NCI-H510A treated with DMSO at 0.1 percent for 48 hours (cell line): Measurements from ENCODE around the gene DEGS2.

Source experiments
- DNase-seq: peaks from one replicate; lab custom pipeline; 2025; lab: John Stamatoyannopoulos, UW

DEGS2 gene

DNA sequence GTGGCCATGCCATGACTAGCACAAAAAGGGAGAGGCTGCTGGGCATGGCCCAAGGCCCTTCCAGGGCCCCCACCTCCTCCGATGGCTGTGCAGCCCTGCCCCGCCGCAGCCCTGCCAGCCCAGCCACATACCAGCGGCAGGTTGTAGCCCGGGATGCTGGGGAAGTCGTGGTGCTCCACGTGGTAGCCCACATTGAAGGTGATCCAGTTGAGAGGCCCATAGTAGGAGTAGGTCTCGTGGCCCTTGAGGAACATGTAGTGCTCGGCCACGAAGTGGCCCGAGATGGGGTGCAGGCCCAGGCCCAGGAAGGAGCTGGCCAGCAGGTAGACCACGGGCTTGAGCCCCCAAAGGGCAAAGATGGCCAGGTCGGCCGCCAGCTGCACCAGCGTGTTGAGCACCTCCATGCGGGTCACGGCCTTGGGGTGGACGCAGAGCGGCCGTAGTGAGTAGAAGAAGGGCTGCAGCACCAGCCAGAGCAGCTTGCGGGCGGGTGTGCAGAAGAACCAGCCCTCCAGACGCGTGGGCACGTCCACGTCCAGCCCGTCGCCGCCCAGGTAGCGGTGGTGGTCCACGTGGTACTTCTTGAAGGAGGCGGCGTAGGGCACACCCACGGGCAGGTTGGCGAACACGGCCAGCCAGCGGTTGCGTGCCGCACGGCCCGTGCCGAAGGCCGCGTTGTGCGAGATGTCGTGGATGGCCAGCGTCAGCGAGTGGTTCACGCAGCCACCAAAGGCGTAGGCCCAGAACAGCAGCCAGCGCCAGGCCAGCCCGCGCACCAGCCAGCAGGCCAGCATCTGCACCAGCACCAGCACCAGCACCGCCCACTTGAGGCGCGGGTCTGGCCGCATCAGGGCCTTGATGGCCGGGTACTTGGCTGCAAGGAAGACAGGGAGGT, 10.4 kb downstream of the DEGS2 start:
- DNase-seq: no peak

DNA sequence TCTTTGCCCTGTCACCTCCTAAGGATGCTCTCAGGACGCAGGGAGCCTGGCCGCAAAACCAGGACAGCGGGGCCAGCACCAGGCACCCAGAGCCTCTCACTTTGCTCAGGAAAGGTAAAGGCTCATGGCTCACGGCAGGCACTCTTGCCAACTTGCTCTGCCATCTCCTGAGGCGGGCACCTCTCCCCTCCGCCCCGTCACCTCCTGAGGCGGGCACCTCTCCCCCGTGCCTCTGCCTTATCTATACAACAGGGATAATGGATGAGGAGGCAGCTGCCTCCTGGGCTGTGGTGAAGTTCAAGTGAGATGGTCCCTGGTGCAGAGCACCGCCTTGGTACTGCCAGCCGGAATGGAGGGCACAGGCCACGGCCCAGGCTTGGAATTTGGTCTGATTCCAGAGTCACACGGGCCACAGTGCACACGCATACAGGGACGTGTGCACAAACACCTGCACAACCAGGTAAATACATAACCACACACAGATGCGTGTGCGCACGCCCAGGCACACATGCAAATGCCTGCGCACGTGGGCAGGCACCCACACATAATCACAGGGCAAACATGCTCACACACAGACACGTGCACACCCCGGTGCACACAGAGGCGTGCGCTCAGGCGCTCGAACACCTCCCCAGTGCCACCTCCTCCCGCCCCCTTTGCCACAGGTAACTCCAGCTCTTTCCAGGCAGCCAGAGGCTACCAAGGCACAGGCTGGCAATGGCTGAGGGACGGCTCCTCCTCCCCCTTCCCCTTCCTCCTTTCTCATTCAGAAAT, 11.6 kb downstream of the DEGS2 start:
- DNase-seq: no peak

- peak; percentile 15 for DNase-seq
Measured at GRCh38 chr14:100147181-100147631, 12.2 kb downstream of the DEGS2 start.

DNA sequence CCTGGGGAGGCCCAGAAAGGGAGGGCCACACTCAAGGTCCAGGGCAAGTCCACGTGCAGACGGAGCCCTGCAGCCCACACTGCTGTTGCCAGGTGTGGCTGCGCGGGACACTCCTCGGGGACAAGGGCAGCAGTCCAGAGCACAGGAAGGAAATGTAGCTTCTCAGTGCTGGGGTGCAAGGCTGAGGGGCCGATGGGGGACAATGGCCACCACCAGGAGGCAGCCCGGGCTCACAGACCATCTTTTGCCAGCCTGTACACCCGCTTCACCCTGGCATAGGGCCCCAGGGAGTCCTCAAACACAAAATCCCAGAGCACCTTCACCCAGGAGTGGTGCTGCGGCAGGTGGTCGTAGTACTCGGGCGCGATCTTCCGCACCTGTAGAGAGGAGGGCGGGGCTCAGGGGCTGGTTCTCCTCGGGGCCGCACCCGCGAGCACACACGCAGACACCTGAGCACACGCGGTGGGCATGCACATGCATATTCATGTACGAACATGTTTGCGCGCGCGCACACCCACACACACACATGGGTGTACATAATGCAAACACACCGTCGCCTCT, 12.8 kb downstream of the DEGS2 start:
- no peak for DNase-seq

DNA sequence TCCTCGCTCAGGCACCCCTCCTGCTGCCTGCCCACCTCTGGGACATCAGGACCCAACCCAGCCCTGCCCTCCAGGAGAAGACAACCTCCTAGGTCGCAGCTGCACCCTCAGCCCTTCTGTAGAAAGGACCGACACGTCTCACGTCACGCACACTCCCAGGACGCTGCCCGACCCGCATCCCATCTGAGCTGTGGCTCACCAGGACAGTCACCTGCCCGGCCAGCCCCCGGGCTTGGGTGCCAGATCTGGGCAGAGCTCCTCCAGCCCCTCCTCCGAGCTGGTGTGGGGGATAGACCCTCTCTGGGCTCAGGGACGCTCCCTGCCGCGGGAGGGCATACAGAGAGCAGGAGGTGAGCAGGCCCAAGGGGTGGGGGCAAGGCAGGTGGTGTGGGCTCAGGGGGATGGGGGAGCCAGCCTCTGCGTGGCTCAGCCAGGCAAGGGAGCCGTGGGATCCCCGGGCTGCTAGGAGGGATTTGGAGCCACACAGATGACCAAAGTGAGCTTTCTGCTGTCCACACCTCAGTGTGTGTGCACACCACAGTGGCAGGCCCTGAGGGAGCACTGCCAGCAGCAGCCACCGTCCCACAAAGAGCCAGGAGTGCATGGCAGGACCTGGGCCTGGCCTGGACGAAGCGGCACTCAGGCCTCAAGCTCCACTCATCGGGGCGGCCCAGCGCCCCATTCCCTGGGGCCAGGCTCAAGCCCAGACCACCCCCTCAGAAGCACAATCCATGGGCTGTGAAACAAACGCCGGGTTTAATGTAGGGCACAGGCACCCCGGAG, 13.6 kb downstream of the DEGS2 start:
- DNase-seq: no peak

- no peak for DNase-seq
Measured at GRCh38 chr14:100144996-100145646, 14.3 kb downstream of the DEGS2 start.

- no peak for DNase-seq
Measured at GRCh38 chr14:100144645-100144995, 14.8 kb downstream of the DEGS2 start.

GRCh38 chr14:100143934-100144333, 15.5 kb downstream of the DEGS2 start:
- no peak for DNase-seq

GRCh38 chr14:100143523-100143922, 15.9 kb downstream of the DEGS2 start:
- no peak for DNase-seq

DNA sequence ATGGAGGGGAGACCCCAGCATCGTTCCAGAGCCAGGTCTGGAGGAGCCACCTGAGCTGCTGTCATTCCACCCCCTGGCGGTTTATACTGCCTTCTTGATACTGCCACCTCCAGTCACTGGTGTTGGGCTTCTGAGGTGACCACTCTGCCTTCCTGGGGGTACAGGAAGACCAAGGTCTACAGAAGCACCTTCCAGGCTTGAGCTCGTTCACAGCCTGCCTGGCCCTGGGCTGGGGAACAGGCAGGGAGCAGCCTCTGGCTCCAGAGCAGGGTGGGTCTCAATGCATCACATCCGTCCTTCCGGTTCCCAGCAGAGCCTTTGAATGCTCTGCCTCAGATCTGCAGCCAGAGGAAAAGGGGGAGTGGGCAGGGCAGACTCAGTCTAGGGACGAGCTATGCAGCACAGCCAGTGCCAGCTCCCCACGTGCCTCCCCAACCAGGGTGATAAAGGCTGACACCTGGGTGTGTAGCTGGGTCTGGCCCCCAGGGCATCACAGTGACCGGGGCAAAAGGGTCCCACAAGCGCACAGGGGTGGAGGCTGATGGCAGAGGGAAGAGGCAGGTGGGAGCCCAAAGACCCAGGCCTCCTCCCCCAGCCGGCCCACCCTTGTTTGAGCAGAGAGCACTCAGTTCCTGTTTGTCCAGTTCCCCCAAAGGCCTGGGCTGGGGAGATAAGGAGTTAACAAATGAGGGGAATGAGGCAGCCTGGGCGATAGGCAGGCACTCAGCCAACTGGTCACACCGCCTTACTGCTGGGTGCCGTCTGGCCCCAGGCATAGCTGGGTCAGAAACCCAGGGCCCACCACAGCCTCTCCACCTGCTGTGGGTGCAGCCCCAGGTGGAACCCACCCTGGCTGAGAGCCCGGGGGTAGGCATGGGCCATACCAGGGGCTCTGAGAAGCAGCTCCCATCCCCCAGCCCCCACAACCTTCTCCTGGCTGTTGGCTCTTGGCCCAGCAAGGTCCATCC, 17.1 kb downstream of the DEGS2 start:
- no peak for DNase-seq

DNA sequence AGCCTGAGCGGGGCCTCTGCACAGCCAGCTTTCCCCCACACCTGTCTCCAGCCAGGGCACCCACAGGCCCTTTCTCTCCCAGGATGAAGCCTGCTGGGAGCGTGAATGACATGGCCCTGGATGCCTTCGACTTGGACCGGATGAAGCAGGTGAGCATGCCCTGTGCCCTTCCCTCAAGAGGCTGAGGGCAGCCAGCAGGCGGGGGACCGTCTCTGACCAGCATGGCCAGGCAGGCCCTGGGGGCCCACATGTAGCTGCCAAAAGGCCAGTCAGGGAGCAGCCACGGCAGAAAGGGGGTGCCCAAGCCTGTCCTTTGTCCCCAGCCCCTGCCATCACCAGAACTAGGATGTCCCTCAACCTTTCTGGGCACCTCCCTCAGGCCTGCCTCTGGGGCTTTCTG, 18.3 kb downstream of the DEGS2 start:
- DNase-seq: no peak

DNA sequence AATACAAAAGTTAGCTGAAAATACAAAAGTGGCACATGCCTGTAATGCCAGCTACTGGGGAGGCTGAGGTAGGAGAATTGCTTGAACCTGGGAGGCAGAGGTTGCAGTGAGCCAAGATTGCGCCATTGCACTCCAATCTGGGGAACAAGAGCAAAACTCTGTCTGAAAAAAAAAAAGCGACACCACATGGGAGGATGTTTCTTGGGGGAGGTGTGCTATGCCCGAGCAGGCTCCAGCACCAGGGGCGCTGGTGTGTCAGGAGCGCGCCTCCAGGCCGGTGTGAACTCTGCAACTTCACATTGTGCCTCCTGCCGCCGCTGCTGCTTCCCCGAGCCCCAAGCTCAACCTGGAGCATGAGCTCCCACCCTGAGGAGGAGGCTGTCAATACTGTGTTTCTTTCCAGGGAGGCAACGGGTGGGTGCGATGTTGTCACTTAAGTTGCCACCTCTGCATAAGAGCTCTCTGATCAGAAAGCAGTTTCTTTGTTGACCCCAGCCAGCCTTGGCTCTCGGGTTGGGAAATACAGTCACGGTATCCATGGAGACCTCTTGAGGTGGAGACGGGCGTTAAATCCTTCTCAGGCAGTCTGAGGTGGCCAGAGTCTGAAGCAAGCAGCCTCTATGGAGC, 18.9 kb downstream of the DEGS2 start:
- DNase-seq: peak; percentile 28

- no peak for DNase-seq
Measured at GRCh38 chr14:100138955-100139354, 20.5 kb downstream of the DEGS2 start.

- no peak for DNase-seq
Measured at GRCh38 chr14:100138082-100138787, 21.2 kb downstream of the DEGS2 start.

- DNase-seq: no peak
Measured at GRCh38 chr14:100137173-100137572, 22.3 kb downstream of the DEGS2 start.

GRCh38 chr14:100135784-100136183, 23.7 kb downstream of the DEGS2 start:
- no peak for DNase-seq

DNA sequence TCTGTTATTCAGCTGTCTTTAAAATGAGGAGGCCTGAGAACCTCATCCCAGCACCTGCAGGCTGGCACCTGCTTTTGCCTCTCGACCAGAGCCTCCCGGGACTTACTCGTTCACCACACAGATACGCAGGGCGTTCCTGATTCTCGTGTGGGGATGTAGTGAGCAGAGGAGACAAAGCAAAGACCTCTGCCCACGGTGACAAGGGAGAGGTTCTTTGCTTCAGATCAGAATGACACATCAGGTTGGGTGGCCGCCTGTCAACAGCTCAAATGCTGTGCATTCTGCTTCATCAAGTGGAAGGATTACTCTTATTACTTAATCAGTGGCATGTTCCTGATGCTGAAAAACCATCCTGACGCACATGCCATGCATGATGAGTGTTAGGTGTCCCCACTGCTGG, 24.4 kb downstream of the DEGS2 start:
- DNase-seq: no peak

- DNase-seq: no peak
Measured at GRCh38 chr14:100134586-100134985, 24.9 kb downstream of the DEGS2 start.

- DNase-seq: no peak
Measured at GRCh38 chr14:100132903-100133510, 26.4 kb downstream of the DEGS2 start.
